ENCODE results near the gene TMPRSS11A. TPM values are rescaled to one million over a fixed set of nuclear protein-coding genes. Genes with fewer than 3 reads are reported as not detected.

Gene TMPRSS11A
- total RNA-seq, 1 experiment from 2014 or later, result not detected

DNA sequence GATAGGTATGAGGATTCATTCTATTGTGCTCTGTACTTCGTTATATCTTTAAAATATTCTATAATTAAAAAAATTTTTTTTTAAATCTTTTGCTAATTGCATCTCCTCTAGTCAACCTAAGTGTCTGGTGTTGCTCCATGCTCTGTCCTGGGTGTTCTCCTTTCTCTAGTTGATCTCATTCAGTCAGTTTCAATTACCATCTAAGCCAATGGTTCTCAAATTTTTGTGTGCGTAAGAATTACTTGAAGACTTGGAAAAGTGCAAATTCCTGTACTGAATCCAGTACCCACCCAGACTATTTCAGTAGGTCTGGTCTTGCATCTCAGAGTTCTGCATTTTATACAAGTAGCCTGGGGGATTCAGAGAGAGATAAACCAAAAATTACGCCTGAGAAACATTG lies 86.2 kb downstream of the TMPRSS11A start:
- in situ Hi-C loops (cut with HindIII; ENCODE audit: low pct_unique_long_range_greater_than_20kb, low sequenced_read_pairs) (no loop called here), intact Hi-C loops (cut with micrococcal nuclease; ENCODE audit: unreplicated experiment) (no loop called here)
- ATAC-seq (no peak), DNase-seq (ENCODE audit: low read depth, low spot score) (no peak)
- Histone ChIP-seq H3K4me1 (ENCODE audit: control insufficient read depth, insufficient read depth, low read length) (no peaks in the 10 kb centered on the region), H3K9me3 (ENCODE audit: control insufficient read depth, insufficient read depth, low read depth, low read length) (no peaks in the 10 kb centered on the region), H3K36me3 (ENCODE audit: control insufficient read depth, insufficient read depth, low read length) (no peaks in the 10 kb centered on the region), H3K27me3 (ENCODE audit: control insufficient read depth, insufficient read depth, low read length) (no peaks in the 10 kb centered on the region), H3K4me3 (ENCODE audit: low read depth in 2 of 2, low read length in 2 of 2) (no peak overlapping the region), H3K27ac (ENCODE audit: low read length) (no peak overlapping the region)
- BruUV-seq (replicated peaks), result no TSS peak
- TF ChIP-seq POLR2AphosphoS5 (IDR thresholded peaks at IDR 0.05; ENCODE audit: low read depth, low read length) (no peak), TCF7L2 (IDR thresholded peaks at IDR 0.05; ENCODE audit: low read depth, low read length) (no peak), CTCF (IDR thresholded peaks at IDR 0.05) (no peak), SIN3A (IDR thresholded peaks at IDR 0.05; ENCODE audit: borderline replicate concordance, insufficient read depth, low read depth, low read length) (no peak)
- TF ChIP-seq, protein P1, sequence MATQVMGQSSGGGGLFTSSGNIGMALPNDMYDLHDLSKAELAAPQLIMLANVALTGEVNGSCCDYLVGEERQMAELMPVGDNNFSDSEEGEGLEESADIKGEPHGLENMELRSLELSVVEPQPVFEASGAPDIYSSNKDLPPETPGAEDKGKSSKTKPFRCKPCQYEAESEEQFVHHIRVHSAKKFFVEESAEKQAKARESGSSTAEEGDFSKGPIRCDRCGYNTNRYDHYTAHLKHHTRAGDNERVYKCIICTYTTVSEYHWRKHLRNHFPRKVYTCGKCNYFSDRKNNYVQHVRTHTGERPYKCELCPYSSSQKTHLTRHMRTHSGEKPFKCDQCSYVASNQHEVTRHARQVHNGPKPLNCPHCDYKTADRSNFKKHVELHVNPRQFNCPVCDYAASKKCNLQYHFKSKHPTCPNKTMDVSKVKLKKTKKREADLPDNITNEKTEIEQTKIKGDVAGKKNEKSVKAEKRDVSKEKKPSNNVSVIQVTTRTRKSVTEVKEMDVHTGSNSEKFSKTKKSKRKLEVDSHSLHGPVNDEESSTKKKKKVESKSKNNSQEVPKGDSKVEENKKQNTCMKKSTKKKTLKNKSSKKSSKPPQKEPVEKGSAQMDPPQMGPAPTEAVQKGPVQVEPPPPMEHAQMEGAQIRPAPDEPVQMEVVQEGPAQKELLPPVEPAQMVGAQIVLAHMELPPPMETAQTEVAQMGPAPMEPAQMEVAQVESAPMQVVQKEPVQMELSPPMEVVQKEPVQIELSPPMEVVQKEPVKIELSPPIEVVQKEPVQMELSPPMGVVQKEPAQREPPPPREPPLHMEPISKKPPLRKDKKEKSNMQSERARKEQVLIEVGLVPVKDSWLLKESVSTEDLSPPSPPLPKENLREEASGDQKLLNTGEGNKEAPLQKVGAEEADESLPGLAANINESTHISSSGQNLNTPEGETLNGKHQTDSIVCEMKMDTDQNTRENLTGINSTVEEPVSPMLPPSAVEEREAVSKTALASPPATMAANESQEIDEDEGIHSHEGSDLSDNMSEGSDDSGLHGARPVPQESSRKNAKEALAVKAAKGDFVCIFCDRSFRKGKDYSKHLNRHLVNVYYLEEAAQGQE (IDR thresholded peaks at IDR 0.05; ENCODE audit: insufficient read depth in 1 of 2, low read depth in 2 of 2, low read length in 1 of 2), result no peak
- POLR2A ChIA-PET, result no interaction called here
- CTCF ChIA-PET, result no interaction called here

GRCh38 chr4:67874986-67875385 lies 88.3 kb downstream of the TMPRSS11A start:
- TF ChIP-seq SIN3A (IDR thresholded peaks at IDR 0.05; ENCODE audit: borderline replicate concordance, insufficient read depth, low read depth, low read length) (no peak), CTCF (IDR thresholded peaks at IDR 0.05) (no peak), POLR2AphosphoS5 (IDR thresholded peaks at IDR 0.05; ENCODE audit: low read depth, low read length) (no peak), TCF7L2 (IDR thresholded peaks at IDR 0.05; ENCODE audit: low read depth, low read length) (no peak)
- TF ChIP-seq, protein P1 (IDR thresholded peaks at IDR 0.05; ENCODE audit: insufficient read depth in 1 of 2, low read depth in 2 of 2, low read length in 1 of 2), result no peak
- POLR2A ChIA-PET, result no interaction called here
- intact Hi-C loops (cut with micrococcal nuclease; ENCODE audit: unreplicated experiment), result loop anchor here (5.0 kb wide), 2 partner anchors 37 to 302 kb away; no protein-coding TSS in a partner anchor

More at GRCh38 chr4:67874986-67875385, 88.3 kb downstream of the TMPRSS11A start:
- ATAC-seq (no peak), DNase-seq (ENCODE audit: low read depth, low spot score) (no peak)
- no TSS peak for BruUV-seq (replicated peaks)
- Histone ChIP-seq H3K27me3 (ENCODE audit: control insufficient read depth, insufficient read depth, low read length) (no peaks in the 10 kb centered on the region), H3K4me3 (ENCODE audit: low read depth in 2 of 2, low read length in 2 of 2) (no peak overlapping the region), H3K9me3 (ENCODE audit: control insufficient read depth, insufficient read depth, low read depth, low read length) (no peaks in the 10 kb centered on the region), H3K4me1 (ENCODE audit: control insufficient read depth, insufficient read depth, low read length) (no peaks in the 10 kb centered on the region), H3K36me3 (ENCODE audit: control insufficient read depth, insufficient read depth, low read length) (no peaks in the 10 kb centered on the region), H3K27ac (ENCODE audit: low read length) (no peak overlapping the region)
- in situ Hi-C loops (cut with HindIII; ENCODE audit: low pct_unique_long_range_greater_than_20kb, low sequenced_read_pairs), result no loop called here
- CTCF ChIA-PET, result no interaction called here
